ENCODE results near the gene BIRC7.
"Not testable (repeated sequence)": the region's sequence is repeated elsewhere in the genome, so short reads cannot be mapped to it uniquely, and the experiment has no call there.

BIRC7 gene

GRCh38 chr20:63208346-63208909, 27.3 kb upstream of the BIRC7 start:
- DNase-seq, result no peak

GRCh38 chr20:63210011-63210605, 25.6 kb upstream of the BIRC7 start:
- no peak for DNase-seq

DNA sequence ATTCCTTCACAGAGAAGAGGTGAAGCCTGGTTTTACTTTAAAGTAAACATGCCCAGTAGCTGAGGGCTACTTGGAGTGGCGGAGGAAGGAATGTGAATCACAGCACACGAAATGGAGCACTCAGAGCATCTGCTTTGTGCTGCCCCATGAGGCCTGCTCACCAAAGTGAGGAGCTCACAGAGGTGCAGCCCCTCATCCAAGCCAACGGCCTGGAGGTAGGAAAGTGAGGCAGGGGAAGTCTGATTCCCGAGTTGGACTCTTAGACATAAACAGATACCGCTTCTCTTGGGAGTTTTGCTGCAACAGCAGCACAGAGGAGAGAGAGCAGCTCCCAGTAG, 23.3 kb upstream of the BIRC7 start:
- DNase-seq, result no peak

GRCh38 chr20:63212792-63213191, 22.9 kb upstream of the BIRC7 start:
- no peak for DNase-seq

GRCh38 chr20:63214514-63214913, 21.2 kb upstream of the BIRC7 start:
- DNase-seq, result no peak

- DNase-seq, result peak in 1 of 5 donors; percentile 6
Measured at GRCh38 chr20:63215101-63216040, 20.3 kb upstream of the BIRC7 start.

DNA sequence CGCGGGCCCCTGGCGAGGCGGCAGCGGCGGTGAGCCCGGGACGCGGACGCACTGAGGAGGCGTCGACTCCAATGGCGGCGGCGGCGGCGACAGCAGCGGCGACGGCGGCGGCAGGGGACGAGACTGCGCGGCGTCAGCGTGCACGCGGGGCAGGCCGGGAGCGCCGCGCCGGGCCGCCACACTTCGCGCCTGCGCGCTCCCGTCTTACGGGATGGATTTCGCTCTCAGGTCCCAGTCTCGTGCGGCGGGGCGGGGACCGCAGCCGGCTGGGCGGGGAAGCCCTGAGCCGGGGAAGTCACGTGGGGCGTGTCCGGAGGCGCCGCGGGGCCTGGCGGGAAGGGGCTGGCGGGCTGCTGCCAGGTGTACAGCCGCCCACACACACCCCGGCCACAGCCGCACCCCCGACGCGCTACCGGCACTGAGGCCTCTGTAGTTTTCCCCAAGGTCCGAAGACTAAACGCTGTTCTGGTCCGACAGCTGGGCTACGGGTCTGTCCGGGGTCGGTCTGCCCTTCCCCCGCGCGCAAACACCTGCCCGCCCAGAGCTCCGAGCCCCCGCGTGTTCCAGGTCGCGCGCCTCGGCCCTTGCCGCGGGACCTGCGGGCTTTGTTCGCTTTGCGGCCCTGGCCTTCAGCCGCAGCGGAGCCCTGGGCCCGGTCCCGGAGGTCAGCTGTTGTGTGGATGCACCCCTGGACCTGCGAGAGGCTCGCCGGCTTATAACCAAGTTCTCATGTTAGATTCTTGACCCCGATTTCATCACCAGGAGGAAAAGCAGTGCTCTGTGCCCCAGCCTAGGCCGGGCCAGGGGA, 19.5 kb upstream of the BIRC7 start, which contains the start of gene YTHDF1:
TSS of gene YTHDF1 (minus strand) at position 91 of the 808 bp plus-strand sequence. CDS start 239 bp downstream, outside the sequence.
- peak; percentile 88 to 97 (median 92) for DNase-seq

DNA sequence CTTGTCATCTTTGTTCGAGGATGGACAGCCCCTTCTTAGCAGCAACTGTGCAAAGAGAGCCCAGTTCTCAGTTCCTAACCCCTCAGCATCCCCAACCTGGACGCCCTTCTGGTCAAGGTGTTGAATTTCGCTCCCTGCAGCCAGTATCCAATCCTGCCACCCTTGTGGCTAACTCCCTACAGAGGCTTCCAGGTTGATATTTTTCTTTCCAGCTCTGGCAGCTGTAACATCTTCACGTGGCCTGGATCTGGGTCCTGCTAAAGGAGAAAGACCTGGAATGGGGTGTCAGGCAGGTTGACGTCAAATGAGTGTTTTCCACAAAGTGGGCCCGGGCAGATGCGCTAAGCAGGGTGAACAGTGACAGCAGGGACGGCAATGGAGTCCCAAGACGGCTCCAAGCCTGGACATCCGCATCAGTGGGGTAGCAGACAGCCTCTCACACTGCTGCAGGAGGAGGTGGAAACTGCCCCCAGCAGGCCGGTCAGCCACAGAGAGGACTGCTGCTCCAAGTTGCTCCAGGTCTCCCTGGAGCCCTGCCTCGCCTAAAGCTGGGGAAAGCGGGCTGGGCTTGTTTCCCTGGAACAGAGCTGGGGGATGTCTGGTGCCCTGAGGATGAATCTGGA, 18.7 kb upstream of the BIRC7 start:
- DNase-seq, result no peak

DNA sequence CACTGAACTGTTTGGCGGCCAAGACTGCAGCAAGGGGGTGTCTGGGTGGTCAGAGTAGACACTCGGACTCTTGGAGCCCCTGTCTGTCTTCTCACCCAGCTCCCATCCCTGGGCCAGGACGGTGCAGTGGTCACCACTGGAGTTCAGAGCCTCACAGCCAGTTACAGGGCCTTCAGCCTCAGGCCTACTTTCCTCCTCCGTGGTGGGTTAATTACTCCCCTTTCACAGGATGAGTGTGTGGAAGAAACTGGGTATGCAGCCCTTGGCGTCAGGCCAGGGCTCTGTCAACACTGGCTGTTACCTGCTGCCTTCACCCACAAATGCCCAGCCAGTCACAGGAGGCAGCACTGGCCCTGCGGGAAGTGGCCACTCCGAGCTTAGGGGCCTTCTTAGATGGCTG, 18.0 kb upstream of the BIRC7 start:
- no peak for DNase-seq

GRCh38 chr20:63218701-63219446, 16.8 kb upstream of the BIRC7 start:
- no peak for DNase-seq

GRCh38 chr20:63219447-63219821, 16.3 kb upstream of the BIRC7 start:
- DNase-seq, result no peak

DNA sequence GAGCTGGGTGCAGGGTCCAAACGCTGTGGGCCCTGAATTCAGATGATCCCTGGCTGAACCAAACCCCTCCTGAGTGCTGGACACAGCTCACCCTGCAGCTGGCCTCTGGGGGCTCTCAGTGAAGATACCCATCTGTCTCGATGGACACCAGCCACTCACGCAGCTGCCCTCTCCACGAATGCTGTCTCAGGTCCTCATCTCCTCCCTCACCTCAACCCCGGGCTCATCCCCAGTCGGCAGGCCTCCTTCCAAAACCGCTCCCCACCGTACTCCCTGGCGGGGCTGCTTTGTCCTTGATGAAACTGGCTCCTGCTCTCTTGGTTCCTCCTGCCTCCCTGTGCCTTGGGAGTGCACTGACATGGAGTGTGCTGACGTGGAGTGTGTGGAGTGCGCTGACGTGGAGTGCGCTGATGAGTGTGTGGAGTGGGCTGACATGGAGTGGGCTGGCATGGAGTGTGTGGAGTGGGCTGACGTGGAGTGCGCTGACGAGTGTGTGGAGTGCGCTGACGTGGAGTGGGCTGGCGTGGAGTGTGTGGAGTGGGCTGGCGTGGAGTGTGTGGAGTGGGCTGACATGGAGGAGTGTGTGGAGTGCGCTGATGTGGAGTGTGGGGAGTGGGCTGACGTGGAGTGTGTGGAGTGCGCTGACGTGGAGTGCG, 15.7 kb upstream of the BIRC7 start:
- no peak for DNase-seq

- no peak for DNase-seq
Measured at GRCh38 chr20:63220696-63221399, 14.9 kb upstream of the BIRC7 start.

GRCh38 chr20:63221400-63222053, 14.2 kb upstream of the BIRC7 start:
- not testable (repeated sequence) for DNase-seq

- DNase-seq, result no peak
Measured at GRCh38 chr20:63222541-63222940, 13.2 kb upstream of the BIRC7 start.

DNA sequence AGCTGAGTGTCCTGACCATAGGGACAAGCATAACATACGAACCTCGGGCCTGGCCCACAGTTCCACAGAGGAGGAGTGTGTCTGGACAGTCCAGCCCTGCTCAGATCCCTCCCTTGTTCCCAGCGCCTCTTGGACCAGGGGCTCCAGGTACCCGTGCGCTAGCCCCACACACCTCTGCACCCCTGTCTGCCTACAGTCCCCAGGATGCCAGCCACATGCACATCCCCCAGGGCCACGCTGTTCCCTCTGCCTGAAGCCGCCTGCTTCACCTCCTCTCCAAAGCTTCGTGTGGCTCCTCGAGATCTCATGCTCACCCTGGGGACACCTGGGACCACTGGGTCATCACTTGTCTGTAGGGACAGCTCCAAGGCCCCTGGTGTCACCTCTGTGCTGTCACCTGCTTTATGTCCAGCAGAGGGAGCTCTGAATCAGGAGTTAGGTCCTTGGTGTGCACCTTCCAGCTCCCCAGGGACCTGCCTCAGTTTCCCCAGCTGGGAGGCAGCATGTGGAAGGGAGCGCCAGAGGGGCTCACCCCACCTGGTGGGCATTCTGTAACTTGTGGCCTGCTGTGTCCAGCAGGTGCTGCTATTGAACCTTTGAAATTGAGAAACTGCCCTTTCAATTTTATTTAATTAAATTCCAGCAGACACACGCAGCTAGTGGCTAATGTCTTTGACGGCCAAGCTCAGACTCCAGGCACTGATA, 12.4 kb upstream of the BIRC7 start:
- peak in 2 of 5 donors; percentile 23 to 36 for DNase-seq

GRCh38 chr20:63223826-63224207, 11.9 kb upstream of the BIRC7 start:
- no peak for DNase-seq

DNA sequence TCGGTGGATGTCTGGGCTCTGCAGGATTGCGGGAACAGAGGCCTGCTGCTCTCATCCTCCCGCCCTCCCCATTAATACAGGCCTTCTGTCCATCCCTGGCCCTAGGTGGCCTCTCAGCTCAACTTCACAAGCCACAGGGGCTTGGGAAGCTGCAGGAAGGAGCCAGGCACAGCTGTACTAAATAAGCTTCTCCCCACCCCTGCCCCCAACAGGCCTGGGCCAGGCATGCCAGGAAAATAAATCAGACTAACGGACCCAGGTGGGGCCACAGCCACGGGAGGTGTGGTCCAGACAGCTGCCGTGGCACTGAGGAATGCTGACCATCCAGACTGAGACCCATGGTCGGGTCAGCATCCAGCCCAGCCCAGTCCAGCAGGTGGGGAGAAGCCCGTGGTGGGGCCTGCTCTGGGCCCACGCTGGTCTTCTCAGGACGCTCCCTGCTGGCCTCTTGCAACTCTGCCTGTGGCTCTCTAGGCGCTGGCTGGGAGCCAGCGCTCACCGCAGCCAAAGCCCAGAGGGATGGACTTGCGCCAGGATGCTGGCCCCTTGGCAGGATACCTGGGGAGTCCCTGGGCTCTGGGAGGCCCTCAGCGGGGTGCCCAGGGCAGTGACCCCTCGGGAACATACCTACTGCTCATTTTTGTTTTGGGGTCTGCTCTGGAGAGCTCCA, 11.2 kb upstream of the BIRC7 start:
- no peak for DNase-seq

- DNase-seq, result no peak
Measured at GRCh38 chr20:63225082-63225454, 10.6 kb upstream of the BIRC7 start.

Data from T-helper 1 cell (primary cell).